NCI-H82 (cell line): ENCODE results near the gene ASPSCR1.
"Not testable (repeated sequence)": the region's sequence is repeated elsewhere in the genome, so short reads cannot be mapped to it uniquely, and the experiment has no call there.

Experiments
- DNase-seq: peaks from one replicate; lab custom pipeline; 2025; lab: John Stamatoyannopoulos, UW

ASPSCR1 gene

GRCh38 chr17:81941484-81942166 lies 35.8 kb upstream of the ASPSCR1 start:
- DNase-seq = no peak

GRCh38 chr17:81942167-81942553 lies 35.3 kb upstream of the ASPSCR1 start:
- DNase-seq = no peak

DNA sequence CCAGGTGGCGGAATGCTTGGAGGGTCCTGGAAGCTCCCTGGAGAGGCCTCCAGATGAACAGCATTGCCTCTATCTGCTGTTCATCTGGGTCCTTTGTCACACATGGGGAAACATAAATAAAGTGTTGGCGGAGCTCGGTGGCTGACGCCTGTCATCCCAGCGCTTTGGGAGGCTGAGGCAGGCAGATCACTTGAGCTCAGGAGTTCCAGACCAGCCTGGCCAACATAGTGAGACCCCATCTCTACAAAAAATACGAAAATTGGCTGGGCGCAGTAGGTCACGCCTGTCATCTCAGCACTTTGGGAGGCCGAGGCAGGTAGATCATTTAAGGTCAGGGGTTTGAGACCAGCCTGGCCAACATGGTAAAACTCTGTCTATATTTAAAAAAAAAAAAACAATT lies 32.6 kb upstream of the ASPSCR1 start:
- DNase-seq = no peak

DNA sequence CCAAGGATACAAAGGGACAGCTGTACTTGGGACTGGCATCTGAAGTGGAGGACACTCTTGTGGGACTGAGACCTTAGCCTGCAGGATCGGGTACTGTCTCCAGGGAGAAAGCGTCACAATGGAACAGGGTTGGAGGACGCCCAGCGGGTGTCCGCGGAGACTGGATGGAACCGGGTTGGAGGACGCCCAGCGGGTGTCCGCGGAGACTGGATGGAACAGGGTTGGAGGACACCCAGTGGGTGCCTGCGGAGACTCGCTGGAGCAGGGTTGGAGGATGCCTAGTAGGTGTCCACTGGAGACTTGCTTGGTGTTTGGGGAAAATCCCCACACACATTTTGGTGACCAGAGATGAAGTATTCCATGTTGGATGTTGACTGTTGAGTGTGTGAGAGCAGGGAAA lies 30.2 kb upstream of the ASPSCR1 start, which contains the start of gene MYADML2:
Gene MYADML2, minus strand, starts transcription at position 45 of the 400 bp plus-strand sequence. CDS start 5,492 bp downstream, outside the sequence.
- DNase-seq = no peak

GRCh38 chr17:81948635-81949378 lies 28.6 kb upstream of the ASPSCR1 start:
- DNase-seq = no peak

DNA sequence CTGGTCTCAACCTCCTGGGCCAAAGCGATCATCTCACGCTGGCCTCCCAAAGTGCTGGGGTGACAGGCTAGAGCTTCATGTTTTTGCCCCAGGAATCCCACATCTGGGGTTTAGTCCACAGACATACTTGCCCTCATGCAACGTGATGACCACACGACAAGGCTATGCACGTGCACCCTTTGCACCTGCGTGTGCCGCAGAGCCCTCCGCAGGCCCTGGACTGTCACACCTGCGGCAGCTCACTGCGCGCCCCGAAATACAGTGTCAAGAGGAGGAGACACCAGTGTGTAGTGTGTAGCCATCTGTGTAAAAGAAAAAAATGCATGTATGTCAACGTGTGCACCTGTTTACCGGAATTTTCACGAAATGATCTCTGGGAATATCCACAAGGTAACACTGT lies 26.9 kb upstream of the ASPSCR1 start:
- DNase-seq = no peak

DNA sequence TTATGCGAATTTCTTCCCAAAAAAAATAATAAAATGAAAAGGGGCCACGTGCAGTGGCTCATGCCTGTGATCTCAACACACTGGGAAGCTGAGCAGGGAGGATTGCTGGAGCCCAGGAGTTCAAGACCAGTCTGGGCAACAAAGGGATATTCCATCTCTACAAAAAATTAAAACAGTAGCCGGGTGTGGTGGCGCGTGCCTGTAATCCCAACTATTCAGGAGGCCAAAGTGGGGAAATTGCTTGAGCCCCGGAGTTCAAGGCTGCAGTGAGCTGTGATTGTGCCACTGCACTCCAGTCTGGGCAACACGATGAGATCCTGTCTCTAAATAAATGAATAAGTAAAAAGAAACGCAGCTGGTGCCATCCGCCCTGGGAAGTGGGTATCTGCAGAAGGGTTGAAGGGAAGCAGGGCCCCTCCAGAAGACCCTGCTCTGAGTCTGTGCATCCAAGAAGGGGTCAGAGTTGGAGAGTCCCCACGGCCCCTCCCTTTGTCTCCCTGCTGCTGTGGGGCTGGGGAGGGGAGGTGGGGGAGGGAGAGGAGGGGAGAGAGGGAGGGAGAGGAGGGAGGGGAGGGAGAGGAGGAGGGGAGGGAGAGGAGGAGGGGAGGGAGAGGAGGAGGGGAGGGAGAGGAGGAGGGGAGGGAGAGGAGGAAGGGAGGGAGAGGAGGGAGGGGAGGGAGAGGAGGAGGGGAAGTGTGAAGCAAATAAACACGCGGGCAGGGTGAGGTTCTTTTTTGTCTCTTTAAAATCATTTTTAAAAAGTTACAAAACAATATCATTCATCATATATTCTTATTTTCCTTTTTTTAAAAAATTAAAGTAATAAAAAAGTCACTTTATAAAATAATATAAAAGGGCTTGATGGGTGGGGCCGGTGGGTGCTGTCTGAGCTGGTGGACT lies 25.4 kb upstream of the ASPSCR1 start:
- no peak for DNase-seq

DNA sequence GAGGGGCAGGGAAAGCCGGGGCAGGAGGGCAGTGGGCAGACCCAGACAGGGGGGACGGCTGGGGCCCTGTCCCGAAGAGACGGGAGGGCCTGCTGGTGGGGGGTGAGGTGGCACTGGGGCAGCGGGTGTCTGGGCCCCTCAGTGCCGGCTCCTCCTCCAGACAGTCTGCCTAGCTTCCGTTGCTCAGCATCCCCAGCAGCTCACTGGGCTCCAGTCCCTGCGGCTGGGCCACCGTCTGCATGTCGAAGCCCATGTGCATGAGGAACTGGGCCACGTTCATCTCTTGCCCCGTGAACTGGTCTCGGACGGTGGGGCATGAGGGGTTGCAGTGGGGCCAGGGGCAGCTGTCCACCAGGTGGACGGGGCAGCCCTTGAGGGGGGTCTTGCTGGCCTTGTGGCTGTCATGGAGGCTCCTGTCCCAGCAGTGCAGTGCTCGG lies 24.6 kb upstream of the ASPSCR1 start:
- DNase-seq = no peak

- DNase-seq = not testable (repeated sequence)
Measured at GRCh38 chr17:81953443-81953842, 24.0 kb upstream of the ASPSCR1 start.

DNA sequence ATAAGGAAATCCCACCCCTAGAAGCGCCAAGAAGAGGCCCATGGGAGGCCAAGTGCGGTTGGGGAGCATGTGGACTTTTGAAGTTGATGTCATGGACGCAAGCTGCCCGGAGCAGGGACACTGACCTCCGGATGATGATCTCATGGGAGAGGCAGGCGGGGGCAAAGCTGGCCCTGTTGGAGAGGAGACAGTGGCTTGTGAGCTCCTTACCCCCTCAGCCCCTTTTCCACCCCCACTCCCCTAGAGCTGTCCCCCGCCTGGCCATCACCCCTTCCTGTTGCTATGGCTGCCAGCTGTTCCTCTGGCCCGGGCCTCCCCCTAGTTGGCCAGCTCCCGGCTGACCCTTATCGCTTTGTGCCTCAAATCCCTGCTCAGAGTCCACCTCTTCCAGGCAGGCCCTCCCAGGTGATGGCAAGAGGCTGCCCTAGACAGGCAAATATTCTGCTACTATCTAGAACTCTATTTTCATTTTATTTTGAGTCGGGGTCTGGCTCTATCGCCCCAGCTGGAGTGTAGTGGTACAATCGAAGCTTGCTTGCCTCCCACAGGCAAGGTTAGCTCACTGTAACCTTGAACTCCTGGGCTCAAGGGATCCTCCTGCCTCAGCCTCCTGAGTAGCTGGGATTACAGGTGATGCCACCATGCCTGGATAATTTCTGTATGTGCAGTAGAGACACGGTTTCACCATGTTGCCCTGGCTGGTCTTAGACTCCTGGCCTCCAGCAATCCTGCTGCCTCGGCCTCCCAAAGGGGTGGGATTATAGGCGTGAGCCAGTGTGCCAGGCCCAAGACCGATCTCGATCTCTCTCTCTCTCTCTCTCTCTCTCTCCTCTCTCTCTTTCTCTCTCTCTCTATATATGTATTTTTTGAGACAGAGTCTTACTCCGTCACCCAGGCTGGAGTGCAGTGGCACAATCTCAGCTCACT lies 23.0 kb upstream of the ASPSCR1 start:
- DNase-seq = no peak

- no peak for DNase-seq
Measured at GRCh38 chr17:81955058-81955681, 22.3 kb upstream of the ASPSCR1 start.

- no peak for DNase-seq
Measured at GRCh38 chr17:81955756-81956544, 21.5 kb upstream of the ASPSCR1 start.

- DNase-seq = no peak
Measured at GRCh38 chr17:81956607-81957589, 20.5 kb upstream of the ASPSCR1 start.

DNA sequence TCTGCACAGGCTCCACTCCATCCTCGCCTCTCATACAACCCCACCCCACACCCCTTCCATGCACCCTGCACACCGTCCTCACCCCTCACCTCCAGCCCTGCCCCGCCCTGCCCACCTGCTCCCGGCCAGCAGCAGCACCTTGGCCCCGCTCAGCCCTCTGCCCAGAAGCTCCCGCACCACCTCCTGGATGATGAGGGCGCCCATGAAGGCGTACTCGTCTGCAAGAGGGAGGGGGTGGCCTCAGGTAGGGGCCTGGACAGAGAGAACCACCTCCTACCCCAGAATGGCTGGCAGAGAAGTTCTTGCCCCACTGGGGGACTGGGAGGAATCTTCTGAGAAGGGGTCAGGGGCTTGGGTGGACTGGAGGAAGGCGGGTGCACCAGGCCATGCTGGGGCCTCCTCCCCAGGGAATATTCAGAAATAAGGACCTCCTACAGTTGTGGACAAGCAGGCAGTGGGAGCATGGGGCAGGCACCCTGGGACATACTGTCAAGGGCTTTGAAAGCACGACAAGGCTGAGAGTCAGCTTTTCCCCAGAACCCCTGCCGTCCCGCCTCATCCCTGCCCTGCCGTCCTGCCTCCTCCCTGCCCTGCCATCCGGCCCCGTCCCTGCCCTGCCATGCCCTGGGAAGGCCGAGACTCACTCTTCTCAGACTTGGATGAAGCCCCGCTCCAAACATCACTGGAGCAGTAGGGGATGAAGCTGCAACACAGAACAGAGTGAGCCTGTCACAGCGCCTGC lies 19.6 kb upstream of the ASPSCR1 start:
- DNase-seq = no peak

DNA sequence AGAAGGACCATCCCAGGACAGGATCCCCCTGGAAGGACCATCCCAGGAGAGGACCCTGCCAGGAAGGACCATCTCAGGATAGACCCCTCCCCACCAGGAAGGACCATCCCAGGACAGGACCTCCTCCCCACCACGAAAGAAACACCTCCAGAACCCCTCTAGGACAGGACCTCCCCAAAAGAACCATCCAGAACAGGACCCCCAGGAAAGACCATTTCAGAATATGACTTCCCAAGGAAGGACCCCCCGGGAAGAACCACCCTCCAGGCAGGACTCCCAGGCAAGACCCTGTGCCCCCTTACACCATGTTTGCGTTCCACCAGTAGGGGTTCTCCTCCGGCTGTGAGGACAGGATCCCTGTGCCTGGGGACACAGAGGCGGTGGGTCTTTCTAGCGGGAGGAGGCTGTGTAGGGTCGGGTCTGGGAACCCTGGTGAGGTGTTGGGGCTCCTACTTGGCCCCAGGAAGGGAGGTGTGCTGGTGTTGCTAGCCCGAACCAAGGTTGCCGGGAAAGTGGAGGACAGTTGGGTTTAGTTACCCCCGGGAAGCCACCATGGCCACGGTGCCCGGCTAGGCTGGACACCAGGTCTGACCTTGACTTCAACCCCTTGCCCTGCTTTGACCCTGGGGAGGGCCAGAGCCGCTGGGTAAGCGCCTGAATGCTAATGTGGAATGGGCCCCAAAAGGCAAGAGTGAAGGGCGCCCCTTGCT lies 18.6 kb upstream of the ASPSCR1 start:
- peak; percentile 36 for DNase-seq

DNA sequence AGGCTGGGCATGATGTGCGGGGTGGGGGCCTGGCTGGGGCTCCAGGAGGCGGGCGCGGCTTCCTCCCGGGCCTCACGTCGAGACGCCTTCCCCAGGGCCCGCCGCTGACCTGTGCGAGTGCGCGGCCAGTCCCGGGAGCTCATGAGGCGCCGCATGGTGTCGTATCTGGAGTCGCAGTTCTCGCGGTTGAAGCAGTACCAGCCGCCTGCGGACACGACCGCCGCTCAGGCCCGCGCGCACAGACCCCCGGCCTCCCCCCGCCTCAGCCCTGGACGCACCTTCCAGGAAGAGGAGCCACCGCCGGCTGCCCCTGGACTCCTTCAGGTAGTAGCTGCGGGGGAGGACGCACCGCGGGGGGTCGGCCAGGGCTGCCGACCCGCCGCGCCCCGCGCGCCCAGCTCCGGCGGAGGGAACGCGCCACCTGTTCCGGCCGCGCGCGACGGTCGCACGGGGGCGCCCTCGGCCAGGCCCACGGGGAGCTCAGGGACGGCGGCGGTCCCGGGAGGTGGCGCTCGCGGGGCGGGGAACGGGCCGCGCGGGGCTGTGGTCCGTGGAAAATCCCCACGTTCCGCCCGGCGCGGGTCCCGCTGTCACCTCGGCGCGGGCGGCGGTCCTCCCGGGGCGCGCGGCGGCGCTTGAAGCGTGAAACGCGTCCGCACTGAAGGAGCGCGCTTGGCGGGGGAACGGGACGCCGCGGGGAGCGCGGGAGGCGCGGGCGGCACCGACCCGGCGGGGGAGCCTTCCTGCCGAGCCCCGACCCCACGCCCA lies 17.9 kb upstream of the ASPSCR1 start:
- DNase-seq = peak; percentile 80
